WTC11 (cell line): Measurements from ENCODE around the gene GNAL. TPM values are rescaled to one million over a fixed set of nuclear protein-coding genes. Genes with fewer than 3 reads are reported as not detected.

Experiments
- ATAC-seq: fragments of 200-7000 bp; cut with Tn5 transposase; 2 replicates; pipeline ENCODE4 v1.10.0; 2021; ENCODE audit warnings: mild to moderate bottlenecking, moderate library complexity
- CTCF ChIA-PET: fragments of 300-600 bp; sonication (Branson Sonifier 250); formaldehyde crosslinking; loops from one replicate; lab custom pipeline; 2021; ENCODE audit warnings: antibody characterized with exemption; lab: Charles Lee
- POLR2A ChIA-PET: fragments of 350-600 bp; sonication (Branson Sonifier 250); formaldehyde crosslinking; loops from one replicate; lab custom pipeline; 2021; ENCODE audit warnings: antibody characterized with exemption; lab: Charles Lee
- DNase-seq: peaks from one replicate; pipeline ENCODE4 v3.0.0; 2021; ENCODE audit warnings: low spot score
- H3K27ac Mint-ChIP-seq: 2 replicates; pipeline ENCODE4 v1.8.0; 2021; ENCODE audit warnings: mixed read lengths
- H3K27me3 Mint-ChIP-seq: 2 replicates; pipeline ENCODE4 v1.8.0; 2021; ENCODE audit warnings: low read depth, mild to moderate bottlenecking, moderate library complexity, mixed read lengths
- H3K36me3 Mint-ChIP-seq: 2 replicates; pipeline ENCODE4 v1.8.0; 2021; ENCODE audit warnings: mixed read lengths
- H3K4me1 Mint-ChIP-seq: 2 replicates; pipeline ENCODE4 v1.8.0; 2022; ENCODE audit warnings: mixed read lengths
- H3K4me3 Mint-ChIP-seq: 2 replicates; pipeline ENCODE4 v1.8.0; 2021; ENCODE audit warnings: mild to moderate bottlenecking, moderate library complexity, mixed read lengths
- H3K9me3 Mint-ChIP-seq: 2 replicates; pipeline ENCODE4 v1.8.0; 2021; ENCODE audit warnings: mixed read lengths
- E2F1 ChIP-seq: sonication (generic); formaldehyde crosslinking; IDR thresholded peaks from 2 replicates; pipeline ENCODE4 v1.8.0; 2022; ENCODE audit warnings: mild to moderate bottlenecking, missing genetic modification reagents
- FOXP1 ChIP-seq: sonication (generic); formaldehyde crosslinking; IDR thresholded peaks from 2 replicates; pipeline ENCODE4 v1.8.0; 2022; ENCODE audit warnings: missing genetic modification reagents, mild to moderate bottlenecking, moderate library complexity, borderline replicate concordance
- FOXP4 ChIP-seq: sonication (generic); formaldehyde crosslinking; IDR thresholded peaks from 2 replicates; pipeline ENCODE4 v1.8.0; 2022; ENCODE audit warnings: mild to moderate bottlenecking, missing genetic modification reagents
- HMGA2 ChIP-seq: fragments of 250-450 bp; sonication (Bioruptor Pico); IDR thresholded peaks from 2 replicates; pipeline ENCODE4 v1.4.0; 2021; ENCODE audit warnings: mild to moderate bottlenecking, moderate library complexity
- JAZF1 ChIP-seq: fragments of 250-450 bp; sonication (Bioruptor Pico); IDR thresholded peaks from 2 replicates; pipeline ENCODE4 v1.9.0; 2021; ENCODE audit warnings: moderate library complexity, mild to moderate bottlenecking, inconsistent platforms
- MAX ChIP-seq: sonication (generic); formaldehyde crosslinking; IDR thresholded peaks from 2 replicates; pipeline ENCODE4 v1.8.0; 2022; ENCODE audit warnings: mild to moderate bottlenecking, missing genetic modification reagents
- MYBL2 ChIP-seq: sonication (generic); formaldehyde crosslinking; IDR thresholded peaks from 2 replicates; pipeline ENCODE4 v1.8.1; 2023; ENCODE audit warnings: mild to moderate bottlenecking, moderate library complexity, missing genetic modification reagents
- NFE2L1 ChIP-seq: sonication (generic); formaldehyde crosslinking; IDR thresholded peaks from 2 replicates; pipeline ENCODE4 v1.8.1; 2023; ENCODE audit warnings: missing genetic modification reagents
- NR3C1 ChIP-seq: sonication (generic); formaldehyde crosslinking; conservative IDR thresholded peaks from 2 replicates; pipeline ENCODE4 v1.8.1; 2023; ENCODE audit warnings: low read depth, mild to moderate bottlenecking, missing genetic modification reagents
- OVOL2 ChIP-seq: fragments of 250-450 bp; sonication (Bioruptor Pico); IDR thresholded peaks from 2 replicates; pipeline ENCODE4 v1.9.0; 2021; ENCODE audit warnings: mild to moderate bottlenecking, borderline replicate concordance
- RORB ChIP-seq: fragments of 250-450 bp; sonication (Bioruptor Pico); IDR thresholded peaks from 2 replicates; pipeline ENCODE4 v1.9.0; 2021; ENCODE audit warnings: mild to moderate bottlenecking
- STAT6 ChIP-seq: sonication (generic); formaldehyde crosslinking; conservative IDR thresholded peaks from 2 replicates; pipeline ENCODE4 v1.8.1; 2023; ENCODE audit warnings: mild to moderate bottlenecking, low read depth, missing genetic modification reagents, moderate library complexity
- TEAD1 ChIP-seq: sonication (generic); formaldehyde crosslinking; IDR thresholded peaks from 2 replicates; pipeline ENCODE4 v1.8.0; 2022; ENCODE audit warnings: mild to moderate bottlenecking, missing genetic modification reagents
- TP53 ChIP-seq: sonication (generic); formaldehyde crosslinking; IDR thresholded peaks from 2 replicates; pipeline ENCODE4 v1.8.1; 2023; ENCODE audit warnings: mild to moderate bottlenecking, missing genetic modification reagents
- ZNF121 ChIP-seq: sonication (generic); formaldehyde crosslinking; IDR thresholded peaks from 2 replicates; pipeline ENCODE4 v1.8.0; 2023; ENCODE audit warnings: missing genetic modification reagents
- ZNF219 ChIP-seq: sonication (generic); formaldehyde crosslinking; IDR thresholded peaks from 2 replicates; pipeline ENCODE4 v1.8.0; 2023; ENCODE audit warnings: missing genetic modification reagents, mild to moderate bottlenecking, borderline replicate concordance
- ZNF423 ChIP-seq: fragments of 250-450 bp; sonication (Bioruptor Pico); IDR thresholded peaks from 2 replicates; pipeline ENCODE4 v2.1.2; 2022; ENCODE audit warnings: mild to moderate bottlenecking, moderate library complexity
- ZSCAN18 ChIP-seq: fragments of 250-450 bp; sonication (Bioruptor Pico); IDR thresholded peaks from 2 replicates; pipeline ENCODE4 v2.1.2; 2022; ENCODE audit warnings: mild to moderate bottlenecking, moderate library complexity
- total RNA-seq: library from RNA; stranded (reverse); gene quantifications from 3 replicates; pipeline ENCODE4 v1.2.3, GENCODE V29; 2021

GNAL gene
- total RNA-seq, 1 experiment from 2014 or later, result 22.3 TPM

- peaks cover 38% of the 10 kb centered on the region for H3K27me3 Mint-ChIP-seq
- no peaks in the 10 kb centered on the region for H3K9me3 Mint-ChIP-seq
- no peaks in the 10 kb centered on the region; the same call in 1 of the 2 replicates for H3K36me3 Mint-ChIP-seq
- peaks cover 24% of the 10 kb centered on the region for H3K4me1 Mint-ChIP-seq
- ATAC-seq (peak; percentile 58), DNase-seq (peak; percentile 54)
- 0 out of 2 replicates have a peak overlapping the region, but pooled peaks have one; percentile 54 for H3K27ac Mint-ChIP-seq
- CTCF ChIA-PET, result interaction anchor here (1.0 to 1.8 kb wide), 5 partner anchors 9 to 97 kb away, joined by 3 to 8 read pairs (median 4); no protein-coding TSS in a partner anchor
- TF ChIP-seq HMGA2 (CRISPR knock-in tag), result no peak
- TF ChIP-seq ZSCAN18 (CRISPR knock-in tag), result no peak
- no peak for TF ChIP-seq ZNF121 (CRISPR knock-in tag)
- 0 out of 2 replicates have a peak, but pooled peaks have one; percentile 56 for TF ChIP-seq TP53 (CRISPR knock-in tag)
- TF ChIP-seq MYBL2 (CRISPR knock-in tag), result 0 out of 2 replicates have a peak, but pooled peaks have one; percentile 38
- peak; percentile 70; the same call in 1 of the 2 replicates for TF ChIP-seq MAX (CRISPR knock-in tag)
- no peak for TF ChIP-seq OVOL2 (CRISPR knock-in tag)
- peak; percentile 62; the same call in 1 of the 2 replicates for TF ChIP-seq ZNF423 (CRISPR knock-in tag)
- TF ChIP-seq NR3C1 (CRISPR knock-in tag), result no peak
- no peak for TF ChIP-seq E2F1 (CRISPR knock-in tag)
- no peak for TF ChIP-seq FOXP4 (CRISPR knock-in tag)
- TF ChIP-seq FOXP1 (CRISPR knock-in tag), result 0 out of 2 replicates have a peak, but pooled peaks have one; percentile 39
- TF ChIP-seq ZNF219 (CRISPR knock-in tag), result no peak
- no peak for TF ChIP-seq RORB
- TF ChIP-seq TEAD1, result peak; percentile 44; the same call in 1 of the 2 replicates
- no peak for TF ChIP-seq JAZF1 (CRISPR knock-in tag)
- TF ChIP-seq NFE2L1 (CRISPR knock-in tag), result peak; percentile 36; the same call in 1 of the 2 replicates
- no peak for TF ChIP-seq STAT6
- POLR2A ChIA-PET, result no interaction called here
- peak overlapping the region; percentile 80 for H3K4me3 Mint-ChIP-seq
These were observed 63.2 kb downstream of the GNAL start for GRCh38 chr18:11752116-11752911.
